Measurements from ENCODE around the gene ELMO2.

DNA sequence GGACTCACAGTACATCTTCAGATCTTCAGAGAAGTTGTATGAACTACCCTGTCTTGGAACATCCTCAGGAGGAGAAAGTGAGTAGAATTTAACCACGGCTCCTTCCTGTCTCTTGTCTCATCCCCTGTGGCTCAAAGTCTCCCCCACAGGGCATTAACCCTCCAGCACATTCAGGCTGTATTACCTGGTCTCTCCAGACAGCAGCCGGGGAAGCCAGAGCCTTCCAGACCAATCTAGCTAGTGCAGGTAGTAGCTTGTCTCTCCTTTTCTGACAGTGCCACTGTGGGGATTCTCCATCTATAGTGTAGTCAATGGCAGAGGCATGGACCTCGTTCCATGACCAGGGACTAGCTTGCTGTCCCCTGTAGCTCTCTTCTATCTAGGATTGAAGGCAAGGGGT lies 16.9 kb upstream of the ELMO2 start:
- TF ChIP-seq, protein P1, sequence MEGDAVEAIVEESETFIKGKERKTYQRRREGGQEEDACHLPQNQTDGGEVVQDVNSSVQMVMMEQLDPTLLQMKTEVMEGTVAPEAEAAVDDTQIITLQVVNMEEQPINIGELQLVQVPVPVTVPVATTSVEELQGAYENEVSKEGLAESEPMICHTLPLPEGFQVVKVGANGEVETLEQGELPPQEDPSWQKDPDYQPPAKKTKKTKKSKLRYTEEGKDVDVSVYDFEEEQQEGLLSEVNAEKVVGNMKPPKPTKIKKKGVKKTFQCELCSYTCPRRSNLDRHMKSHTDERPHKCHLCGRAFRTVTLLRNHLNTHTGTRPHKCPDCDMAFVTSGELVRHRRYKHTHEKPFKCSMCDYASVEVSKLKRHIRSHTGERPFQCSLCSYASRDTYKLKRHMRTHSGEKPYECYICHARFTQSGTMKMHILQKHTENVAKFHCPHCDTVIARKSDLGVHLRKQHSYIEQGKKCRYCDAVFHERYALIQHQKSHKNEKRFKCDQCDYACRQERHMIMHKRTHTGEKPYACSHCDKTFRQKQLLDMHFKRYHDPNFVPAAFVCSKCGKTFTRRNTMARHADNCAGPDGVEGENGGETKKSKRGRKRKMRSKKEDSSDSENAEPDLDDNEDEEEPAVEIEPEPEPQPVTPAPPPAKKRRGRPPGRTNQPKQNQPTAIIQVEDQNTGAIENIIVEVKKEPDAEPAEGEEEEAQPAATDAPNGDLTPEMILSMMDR (IDR thresholded peaks at IDR 0.05) = no peak
- TF ChIP-seq EZH2phosphoT487 (IDR thresholded peaks at IDR 0.05) (no peak), EZH2 (IDR thresholded peaks at IDR 0.05) (no peak)

All from neural progenitor cell (in vitro differentiated cells).